ENCODE measurements around the gene CCL20. TPM values are rescaled to one million over a fixed set of nuclear protein-coding genes. Genes with fewer than 3 reads are reported as not detected.

Gene CCL20
- total and polyA plus RNA-seq, 2 of the 13 experiments (the other 11 are each of a cell fraction or from before 2014, with no cell fraction given) = 223 to 903 TPM

- TF ChIP-seq RBM39 (IDR thresholded peaks at IDR 0.05; ENCODE audit: low read depth, low read length, poor library complexity, severe bottlenecking) = no peak
- no peak for TF ChIP-seq FOXA1 (IDR thresholded peaks at IDR 0.05)
- peak; percentile 42; the same call in 1 of the 2 replicates for TF ChIP-seq FOXA1 (CRISPR knock-in tag; IDR thresholded peaks at IDR 0.05)
- peak; percentile 92 for TF ChIP-seq TFE3 (CRISPR knock-in tag; IDR thresholded peaks at IDR 0.05)
- TF ChIP-seq SMAD9 (CRISPR knock-in tag; IDR thresholded peaks at IDR 0.05) = no peak
- TF ChIP-seq ZNF292 (CRISPR knock-in tag; IDR thresholded peaks at IDR 0.05; ENCODE audit: borderline replicate concordance, low read depth) = peak; percentile 35; the same call in 1 of the 2 replicates
- TF ChIP-seq CEBPB (IDR thresholded peaks at IDR 0.05; ENCODE audit: borderline replicate concordance, low read depth, low read length) = no peak
- TF ChIP-seq TFDP1 (CRISPR knock-in tag; IDR thresholded peaks at IDR 0.05; ENCODE audit: borderline replicate concordance) = peak; percentile 80; the same call in 1 of the 2 replicates
- TF ChIP-seq ZNF205 (CRISPR knock-in tag; IDR thresholded peaks at IDR 0.05) = no peak
- TF ChIP-seq ZNF550 (CRISPR knock-in tag; IDR thresholded peaks at IDR 0.05; ENCODE audit: borderline replicate concordance) = no peak
- TF ChIP-seq IRF9 (CRISPR knock-in tag; IDR thresholded peaks at IDR 0.05; ENCODE audit: borderline replicate concordance) = no peak
- TF ChIP-seq GATA4 (IDR thresholded peaks at IDR 0.05; ENCODE audit: borderline replicate concordance, low read depth) = no peak
- TF ChIP-seq SP1 (IDR thresholded peaks at IDR 0.05) = no peak
- no peak; the same call in 1 of the 2 replicates for TF ChIP-seq SP1 (CRISPR knock-in tag; IDR thresholded peaks at IDR 0.05)
- 0 out of 2 replicates have a peak, but pooled peaks have one; percentile 1 for TF ChIP-seq ZNF879 (CRISPR knock-in tag; IDR thresholded peaks at IDR 0.05)
- TF ChIP-seq ZNF724P (CRISPR knock-in tag; IDR thresholded peaks at IDR 0.05; ENCODE audit: borderline replicate concordance) = no peak
- no peak; the same call in 1 of the 2 replicates for TF ChIP-seq ZMYM3 (CRISPR knock-in tag; IDR thresholded peaks at IDR 0.05)
- TF ChIP-seq ZNF350 (CRISPR knock-in tag; IDR thresholded peaks at IDR 0.05; ENCODE audit: borderline replicate concordance, low read depth) = no peak
- TF ChIP-seq ZHX2 (IDR thresholded peaks at IDR 0.05; ENCODE audit: low read depth) = no peak
- TF ChIP-seq ZHX2 (CRISPR knock-in tag; IDR thresholded peaks at IDR 0.05; ENCODE audit: borderline replicate concordance) = no peak
- peak; percentile 48; the same call in 1 of the 2 replicates for TF ChIP-seq ZNF44 (CRISPR knock-in tag; IDR thresholded peaks at IDR 0.05)
Observed at GRCh38 chr2:227813229-227813561, 447 bp upstream of the CCL20 start (continued).
